Measurements from ENCODE around the gene BCL11B.
A peak's percentile ranks its signal among the peaks of the same experiment; 100 is the strongest.

BCL11B gene

DNA sequence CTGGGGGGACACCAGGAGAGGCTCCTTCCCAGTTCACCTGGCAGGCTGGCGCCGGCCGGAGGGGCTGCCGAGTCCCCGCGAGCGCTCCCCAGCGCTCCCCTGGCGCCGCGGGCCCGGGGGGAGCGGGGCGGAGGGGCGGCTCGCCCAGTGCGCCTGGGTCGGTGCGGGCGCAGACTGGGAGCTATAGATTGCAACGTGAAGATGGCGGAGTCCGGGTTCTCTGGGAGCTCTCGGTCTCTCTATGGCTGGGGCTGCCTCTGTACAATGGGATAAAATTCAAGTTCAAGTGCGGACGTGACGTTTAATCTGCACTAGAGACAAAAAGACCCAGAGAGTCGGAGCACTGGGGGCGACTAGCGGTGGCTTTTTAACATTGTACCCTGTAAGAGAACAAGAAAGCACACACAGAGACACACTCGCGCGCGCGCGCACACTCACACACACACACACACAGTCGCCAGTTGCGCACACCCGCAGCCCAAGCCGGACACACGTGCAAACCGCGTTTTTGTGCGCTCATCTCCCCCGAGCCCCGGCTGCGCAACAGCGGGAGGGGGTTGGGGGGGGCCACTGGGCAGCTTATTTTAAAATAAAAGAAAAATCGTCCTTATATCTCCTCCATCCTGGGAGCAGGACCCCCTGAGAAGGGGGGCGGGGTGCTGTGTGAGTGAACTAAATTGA, at the start of gene BCL11B:
BCL11B (minus strand) TSS at position 247 of the 681 bp plus-strand sequence. CDS start 979 bp downstream, outside the sequence.
- peak; percentile 79 to 84 for DNase-seq (ENCODE audit: low read depth in 2 of 2)

DNA sequence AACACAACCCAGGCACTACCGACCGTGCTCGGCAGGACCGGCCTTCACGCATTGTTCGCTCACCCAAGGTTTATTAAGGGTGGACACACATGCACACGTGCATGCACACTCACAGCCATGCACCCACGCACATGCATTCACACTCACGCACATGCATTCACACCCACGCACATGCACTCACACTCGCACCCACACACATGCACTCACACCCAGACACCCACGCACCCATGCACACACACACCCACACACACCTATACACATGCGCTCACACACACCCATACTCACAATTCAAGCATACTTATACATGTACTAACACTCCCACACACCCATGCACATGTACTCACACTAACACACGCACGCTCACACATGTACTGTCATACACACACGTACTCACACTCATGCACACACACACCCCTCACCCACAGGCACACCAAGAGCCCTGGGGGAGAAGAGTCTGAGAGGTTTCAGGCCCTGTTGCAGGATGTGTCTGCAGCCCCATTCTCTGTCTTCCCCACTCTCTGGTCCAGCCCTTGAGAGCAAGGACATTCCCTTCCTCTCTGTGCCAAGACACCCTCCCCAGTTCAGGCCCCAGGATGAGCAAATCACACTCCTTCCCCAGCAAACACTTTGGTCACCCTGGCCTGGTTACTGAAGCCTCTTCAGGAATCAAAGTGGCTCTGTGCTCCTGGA, 49.4 kb upstream of the BCL11B start:
- DNase-seq (ENCODE audit: low read depth in 2 of 2), result no peak

DNA sequence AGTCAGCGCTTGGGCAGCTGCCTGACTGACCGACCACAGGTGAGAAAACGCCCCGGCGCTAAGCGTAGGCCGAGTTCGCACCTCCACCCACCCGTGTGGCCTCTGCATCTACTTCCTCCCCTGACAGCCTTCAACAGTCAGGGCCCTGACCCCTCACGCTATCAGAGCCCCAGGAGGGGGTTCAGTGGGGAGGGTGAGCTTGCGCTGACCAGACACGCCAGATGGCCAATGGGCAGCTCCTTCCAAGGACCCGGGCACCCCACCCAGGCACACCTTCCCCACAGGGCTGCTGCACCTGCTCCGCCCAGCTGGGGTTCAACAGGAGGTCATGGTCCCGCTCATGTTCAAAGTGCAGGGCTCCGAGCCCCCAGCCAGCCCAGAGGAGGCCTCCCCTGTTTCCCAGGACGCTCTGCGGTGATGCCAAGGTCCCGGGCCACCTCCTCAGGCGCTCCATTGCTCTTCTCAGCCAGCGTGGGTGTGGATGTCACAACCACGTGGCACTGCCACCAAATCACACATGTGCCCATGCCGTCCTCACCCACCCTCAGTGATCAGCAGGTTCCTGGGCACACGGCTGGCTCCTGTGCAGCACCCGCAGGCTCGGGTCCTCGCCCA, 48.7 kb upstream of the BCL11B start:
- no peak for DNase-seq (ENCODE audit: low read depth in 2 of 2)

DNA sequence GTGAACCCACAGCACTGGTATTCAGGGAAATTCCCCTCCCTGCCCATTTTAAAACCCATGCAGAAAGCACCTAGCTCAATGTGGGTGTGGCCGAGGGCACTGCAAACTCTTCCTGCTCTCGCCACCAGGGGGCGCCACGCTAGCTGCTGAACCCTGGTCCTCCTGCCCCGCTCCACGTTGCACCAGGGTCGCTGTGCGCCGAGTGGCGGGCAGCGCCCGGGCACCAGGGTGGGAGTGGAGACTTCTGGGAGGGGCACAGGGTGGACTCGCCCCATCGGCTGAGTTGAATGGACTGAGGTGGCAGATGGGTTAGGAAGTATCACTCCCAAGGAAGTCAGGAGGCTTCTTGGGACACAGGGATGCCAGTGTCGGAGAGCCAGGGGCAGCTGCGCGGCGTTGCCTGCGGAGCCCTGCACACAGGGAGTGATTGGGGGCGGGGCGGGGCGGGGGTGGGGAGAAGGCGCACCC, 48.1 kb upstream of the BCL11B start:
- peak; percentile 55 to 69 for DNase-seq (ENCODE audit: low read depth in 2 of 2)

DNA sequence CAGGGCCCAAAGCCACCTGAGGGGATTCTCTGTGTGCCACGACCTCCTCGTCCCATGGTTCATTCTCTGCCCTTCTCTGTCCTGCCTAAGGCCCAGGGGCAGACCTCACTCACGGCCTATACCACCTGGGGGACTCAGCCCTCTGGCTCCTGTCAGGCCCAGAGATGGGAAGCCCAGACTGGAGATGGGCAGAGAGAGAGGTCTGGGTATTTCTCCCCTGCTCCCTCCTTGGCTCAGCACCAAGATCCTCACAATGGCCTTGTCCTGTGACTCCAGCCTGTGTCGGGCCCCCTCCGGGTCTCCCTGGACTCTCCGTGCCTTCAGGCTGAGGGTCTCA, 46.9 kb upstream of the BCL11B start:
- DNase-seq (ENCODE audit: low read depth in 2 of 2), result no peak

DNA sequence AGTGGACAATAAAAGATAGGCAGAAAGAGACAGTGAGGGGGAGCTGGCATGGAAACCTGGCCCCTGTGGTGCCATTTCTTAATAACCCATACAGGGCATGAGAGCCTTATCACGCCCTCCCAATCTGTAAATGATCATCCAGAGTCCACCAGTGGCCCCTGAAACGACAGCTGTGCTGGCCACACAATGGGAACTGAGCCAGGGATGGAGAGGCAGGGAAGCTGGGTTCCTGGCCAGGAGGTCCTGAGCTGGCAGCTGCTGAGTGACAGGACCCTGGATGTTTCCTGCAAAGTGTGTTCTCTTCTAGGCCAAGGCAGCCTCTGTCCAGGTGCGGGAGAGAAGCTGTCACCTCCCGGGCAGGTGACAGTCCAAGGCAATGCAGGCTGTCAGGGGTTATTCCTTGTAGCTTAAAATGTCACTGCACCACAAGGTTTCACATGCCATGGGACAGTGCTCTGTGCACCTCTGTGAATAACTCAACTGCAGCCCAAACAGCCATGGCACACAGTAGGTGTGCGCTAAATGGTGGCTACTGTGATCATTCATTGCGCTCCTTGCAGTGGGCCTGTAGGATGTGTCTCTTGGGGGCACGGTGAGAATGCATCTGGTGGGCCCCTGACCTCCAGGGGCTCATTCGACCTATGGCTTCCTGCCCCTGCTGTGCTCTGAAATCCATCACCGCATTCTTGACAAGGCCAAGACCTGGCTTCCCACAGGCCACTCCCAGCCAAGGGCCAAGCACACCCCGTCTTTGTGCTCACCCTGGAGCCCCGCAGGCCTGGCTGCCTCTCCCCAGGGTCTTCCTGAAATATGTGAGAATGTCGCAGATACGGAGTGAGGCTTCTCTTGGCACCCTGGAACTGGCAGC, 46.3 kb upstream of the BCL11B start:
- no peak for DNase-seq (ENCODE audit: low read depth in 2 of 2)

DNA sequence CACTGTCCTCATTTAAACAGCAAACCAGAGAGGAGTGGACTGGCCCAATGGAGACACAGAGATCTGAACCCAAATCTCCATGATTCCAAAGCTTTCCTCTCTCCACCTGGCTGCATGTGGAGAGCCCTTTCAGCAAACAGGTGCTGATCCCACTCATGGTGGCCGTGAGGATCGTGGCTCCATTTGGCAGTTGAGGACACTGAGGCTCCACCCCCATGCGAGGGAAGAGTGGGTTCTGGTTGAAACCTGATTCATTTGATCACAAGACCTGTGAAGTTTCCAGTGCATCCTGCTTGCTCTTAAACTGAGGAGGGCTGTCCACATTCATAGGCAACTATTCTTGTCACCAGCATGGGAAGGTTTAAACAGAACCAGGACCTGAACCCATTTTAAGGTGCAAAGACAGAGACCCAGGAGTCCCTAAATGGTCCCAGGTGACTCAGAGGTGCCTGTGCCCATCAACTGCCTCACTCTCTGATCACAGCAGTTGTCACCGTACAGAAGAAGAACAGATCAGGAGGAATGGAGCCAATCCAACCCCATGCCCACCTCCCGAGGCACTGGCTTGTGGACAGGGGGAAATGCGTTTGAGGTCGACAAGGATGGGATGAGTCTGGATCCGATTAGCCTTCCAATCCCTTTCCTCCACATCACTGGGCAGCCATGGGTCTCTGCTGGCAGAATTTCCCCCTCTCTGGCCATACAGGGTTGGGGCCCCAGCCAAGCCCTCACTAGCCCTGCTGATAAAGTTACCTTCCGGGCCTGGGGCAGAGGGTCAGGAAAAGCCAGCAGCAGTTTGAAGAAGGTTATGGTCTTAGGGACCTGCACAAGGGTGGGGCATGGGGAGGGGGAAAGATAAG, 45.5 kb upstream of the BCL11B start:
- no peak for DNase-seq (ENCODE audit: low read depth in 2 of 2)

DNA sequence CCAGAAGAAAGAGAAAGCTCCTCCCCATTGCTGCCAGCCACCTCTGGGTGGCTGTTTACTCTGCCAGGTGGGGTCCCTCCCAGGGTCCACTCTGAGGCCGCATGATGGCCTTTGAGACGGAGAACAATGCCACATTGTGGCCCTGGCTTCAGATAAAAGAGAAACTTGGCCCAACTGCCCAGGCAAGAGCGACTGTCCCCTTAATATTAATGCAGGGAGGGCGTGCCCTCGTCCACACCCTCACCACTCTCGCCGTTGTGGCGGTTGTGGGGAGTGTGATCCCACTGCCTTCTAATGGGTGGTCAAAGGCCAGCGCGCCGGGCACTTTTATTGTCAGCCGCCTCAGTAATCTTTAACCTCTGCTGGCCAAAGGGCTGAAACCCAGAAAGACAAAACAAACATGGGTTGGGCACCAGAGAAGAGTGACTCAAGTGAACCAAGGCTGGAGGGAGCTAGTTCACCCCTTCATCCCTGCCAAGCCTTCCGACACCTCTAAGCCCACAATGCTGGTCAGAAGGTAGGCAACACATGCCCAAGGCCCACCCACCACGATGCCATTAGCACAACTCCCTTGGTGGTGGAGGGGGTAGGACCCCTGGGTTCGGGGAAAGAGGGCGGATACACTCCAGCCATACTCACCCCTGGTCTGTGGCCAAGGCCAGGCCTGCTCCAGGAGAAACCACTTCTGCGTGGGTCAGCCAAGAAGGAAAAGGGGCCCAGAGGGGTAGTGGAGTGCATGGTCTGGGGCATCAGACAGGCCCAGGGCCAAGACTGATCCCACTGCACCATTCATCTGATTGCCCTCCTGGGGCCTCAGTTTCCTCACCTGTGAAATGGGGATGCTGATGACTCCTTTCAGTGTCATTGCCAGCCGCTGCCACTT, 44.5 kb upstream of the BCL11B start:
- no peak for DNase-seq (ENCODE audit: low read depth in 2 of 2)

DNA sequence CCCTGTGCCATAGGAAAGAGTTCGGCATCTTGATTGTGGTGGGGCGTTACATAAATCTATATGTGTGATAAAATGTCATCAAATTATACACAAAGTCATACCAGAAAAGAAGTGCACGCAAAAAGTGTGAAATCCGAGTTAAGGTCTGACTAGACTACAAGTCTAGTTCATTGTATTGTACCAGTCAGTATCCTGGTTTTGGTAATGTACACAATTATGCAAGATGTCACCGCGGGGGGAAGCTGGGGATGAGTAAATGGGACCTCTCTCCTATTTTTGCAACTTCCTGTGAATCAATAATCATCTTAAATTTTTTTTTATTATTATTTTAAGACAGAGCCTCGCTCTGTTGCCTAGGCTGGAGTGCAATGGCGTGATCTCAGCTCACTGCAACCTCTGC, 43.2 kb upstream of the BCL11B start:
- no peak for DNase-seq (ENCODE audit: low read depth in 2 of 2)

DNA sequence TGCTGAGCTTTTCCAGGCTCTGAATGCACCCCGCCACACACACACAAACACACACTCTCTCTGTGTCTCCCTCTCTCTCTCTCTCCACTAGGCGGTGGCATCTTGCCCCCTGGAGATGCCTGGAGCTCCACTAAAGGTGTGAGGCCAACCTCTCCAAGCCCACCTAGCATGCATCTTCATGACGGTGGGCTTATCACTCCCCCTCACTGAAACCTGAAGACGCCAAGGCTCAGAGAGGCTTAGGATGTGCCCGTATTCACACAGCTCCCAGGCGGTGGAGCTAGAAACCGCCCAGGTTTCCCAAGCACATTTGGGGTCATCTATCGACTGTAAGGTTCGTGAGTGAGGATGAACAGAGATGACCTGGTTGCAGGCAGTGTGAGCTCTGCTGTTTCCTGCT, 42.6 kb upstream of the BCL11B start:
- DNase-seq (ENCODE audit: low read depth in 2 of 2), result no peak

DNA sequence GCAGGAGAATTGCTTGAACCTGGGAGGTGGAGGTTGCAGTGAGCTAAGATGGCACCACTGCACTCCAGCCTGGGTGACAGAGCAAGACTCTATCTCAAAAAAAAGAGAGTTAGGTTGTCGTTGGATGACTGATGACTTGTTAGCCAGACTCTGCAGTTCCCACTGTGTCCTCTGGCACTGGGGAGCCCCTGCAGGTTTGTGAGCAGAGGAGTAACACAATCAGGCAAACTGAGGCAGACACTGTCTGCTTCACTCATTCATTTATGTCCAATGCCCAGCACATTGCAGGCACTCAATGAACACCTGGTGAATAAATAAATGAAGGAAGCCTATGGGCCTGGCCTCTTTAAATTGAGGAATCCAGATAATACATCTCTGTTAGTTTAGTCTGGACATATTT, 41.2 kb upstream of the BCL11B start:
- no peak for DNase-seq (ENCODE audit: low read depth in 2 of 2)

DNA sequence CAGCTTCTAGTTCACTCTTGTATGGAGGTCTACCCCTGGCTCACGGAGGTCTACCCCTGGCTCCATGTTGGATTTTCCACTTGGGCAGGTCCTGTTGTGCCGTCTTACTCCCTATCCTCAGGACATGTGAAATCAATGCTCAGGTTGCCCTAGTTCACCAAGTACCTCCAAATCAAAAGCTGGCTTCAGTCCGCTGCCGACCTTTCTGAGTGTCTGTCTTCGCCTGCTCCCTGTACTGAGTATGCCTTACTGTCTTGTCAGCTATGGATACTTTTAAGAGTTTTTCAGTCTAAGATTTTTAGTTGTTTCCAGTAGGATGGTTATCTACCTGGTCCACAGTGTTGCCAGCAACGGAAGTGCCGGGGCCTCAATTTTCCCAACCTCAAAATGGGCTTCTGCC, 40.1 kb upstream of the BCL11B start:
- DNase-seq (ENCODE audit: low read depth in 2 of 2), result no peak

DNA sequence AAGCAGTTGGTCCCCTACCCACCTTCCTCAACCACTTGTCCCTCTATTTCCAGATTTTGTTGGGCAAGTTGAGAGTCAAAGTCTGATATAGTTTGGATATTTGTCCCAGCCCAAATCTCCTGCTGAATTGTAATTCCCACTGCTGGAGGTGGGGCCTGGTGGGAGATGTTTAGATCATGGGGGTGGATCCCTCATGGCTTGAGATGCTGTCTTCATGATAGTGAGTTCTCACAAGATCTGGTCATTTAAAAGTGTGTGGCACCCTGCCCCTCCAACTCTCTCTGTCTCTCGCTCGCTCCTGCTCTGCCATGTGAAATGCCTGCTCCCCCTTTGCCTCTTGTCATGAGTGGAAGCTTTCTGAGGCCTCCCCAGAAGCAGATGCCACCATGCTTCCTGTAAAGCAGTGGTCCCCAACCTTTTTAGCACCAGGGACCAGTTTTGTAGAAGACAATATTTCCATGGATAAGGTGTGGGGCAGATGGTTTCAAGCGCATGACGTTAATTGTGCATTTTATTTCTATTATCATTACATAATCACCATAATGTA, 37.3 kb upstream of the BCL11B start:
- no peak for DNase-seq (ENCODE audit: low read depth in 2 of 2)

DNA sequence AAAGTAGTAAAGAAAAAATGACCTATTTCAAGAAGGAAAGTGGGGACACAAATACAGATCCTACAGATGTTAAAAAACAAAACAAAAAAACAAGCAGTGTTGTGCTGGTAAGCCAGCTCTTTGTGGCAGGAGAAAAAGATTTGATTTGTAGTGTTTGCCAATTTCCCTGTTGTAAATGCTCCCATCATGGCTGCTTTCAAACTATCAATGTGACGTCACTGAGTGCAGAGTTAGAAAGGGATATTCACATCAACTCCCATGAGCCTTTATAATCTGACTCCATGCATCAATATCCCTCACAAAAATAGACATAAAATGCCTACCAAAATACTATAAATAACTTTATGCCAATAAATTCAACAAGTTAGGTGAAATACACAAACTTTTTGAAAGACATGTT, 32.2 kb upstream of the BCL11B start:
- no peak for DNase-seq (ENCODE audit: low read depth in 2 of 2)

DNA sequence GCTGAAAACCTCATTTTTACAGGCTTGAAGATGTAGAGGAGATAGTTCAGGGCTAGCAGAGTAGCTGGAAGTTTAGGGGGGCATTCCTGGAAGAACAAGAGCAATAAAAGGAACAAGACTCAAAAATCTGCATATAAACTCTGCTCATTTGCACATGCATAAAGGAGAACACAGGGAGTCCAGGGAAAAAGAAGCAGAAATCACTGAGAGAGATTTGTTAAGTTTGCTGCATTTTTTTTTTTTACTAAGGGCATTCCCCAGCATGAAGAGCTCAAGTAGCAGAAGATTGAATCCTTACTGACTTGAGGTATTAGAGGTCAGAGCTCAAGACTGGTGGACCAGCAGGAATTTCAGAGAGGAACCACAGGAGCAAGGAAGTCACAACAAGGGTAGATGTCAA, 28.2 kb upstream of the BCL11B start:
- no peak for DNase-seq (ENCODE audit: low read depth in 2 of 2)

DNA sequence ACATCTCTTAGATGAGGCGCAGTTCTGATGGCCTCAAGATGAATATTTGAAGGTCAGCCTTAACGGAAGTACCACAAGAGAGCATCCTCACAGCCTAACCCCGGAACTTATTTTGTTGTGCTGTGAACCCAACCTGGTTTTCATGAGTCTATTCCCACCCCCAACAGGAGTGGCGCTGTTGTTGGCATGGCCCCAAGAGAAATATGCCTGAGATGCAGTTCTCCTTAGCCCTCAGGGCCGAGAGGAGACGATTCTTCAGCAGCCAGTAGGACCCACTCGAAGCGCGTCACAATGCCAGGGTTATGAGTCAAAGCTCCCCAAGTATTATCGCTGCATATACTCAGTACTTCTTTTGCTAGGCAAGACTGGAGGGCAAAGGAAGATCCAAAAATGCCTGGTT, 24.5 kb upstream of the BCL11B start:
- DNase-seq (ENCODE audit: low read depth in 2 of 2), result no peak

DNA sequence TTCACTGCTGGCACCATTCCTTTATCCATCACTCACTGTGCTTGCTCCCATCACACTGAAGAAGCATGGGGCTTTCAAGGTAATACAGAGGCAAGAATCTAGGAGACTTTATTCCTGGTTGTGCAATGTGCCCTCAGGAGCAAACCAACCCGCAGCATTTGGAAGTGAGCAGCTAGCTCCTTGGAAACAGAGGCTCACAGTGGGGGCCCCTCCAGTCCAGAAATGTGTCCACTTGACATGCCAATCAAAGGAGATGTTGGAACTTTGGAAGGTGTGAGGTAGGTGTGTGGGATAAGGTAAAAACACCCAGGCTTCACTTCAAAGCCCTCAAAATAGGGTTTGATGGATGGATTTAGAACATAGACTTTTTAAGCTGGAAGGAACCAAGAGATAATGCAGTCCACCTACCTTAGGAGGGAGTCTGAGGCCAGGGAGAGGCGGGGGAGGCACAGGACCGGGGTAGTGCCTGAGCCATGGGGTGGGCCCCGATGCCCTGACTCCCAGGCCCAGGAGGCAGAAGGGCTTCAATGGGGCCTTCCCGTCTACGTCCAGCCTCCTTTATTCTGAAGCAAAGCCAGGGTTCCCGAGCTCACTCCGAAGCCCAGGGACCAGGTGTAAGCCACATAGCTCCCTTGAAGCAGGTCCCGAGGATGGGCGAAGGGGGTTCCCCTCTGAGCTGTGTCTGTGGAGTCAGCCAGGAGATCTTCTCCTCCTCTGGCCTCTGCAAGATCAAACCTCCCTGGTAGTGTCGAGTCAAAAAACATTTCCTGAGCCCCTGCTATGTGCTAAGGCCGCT, 17.6 kb upstream of the BCL11B start:
- no peak for DNase-seq (ENCODE audit: low read depth in 2 of 2)

DNA sequence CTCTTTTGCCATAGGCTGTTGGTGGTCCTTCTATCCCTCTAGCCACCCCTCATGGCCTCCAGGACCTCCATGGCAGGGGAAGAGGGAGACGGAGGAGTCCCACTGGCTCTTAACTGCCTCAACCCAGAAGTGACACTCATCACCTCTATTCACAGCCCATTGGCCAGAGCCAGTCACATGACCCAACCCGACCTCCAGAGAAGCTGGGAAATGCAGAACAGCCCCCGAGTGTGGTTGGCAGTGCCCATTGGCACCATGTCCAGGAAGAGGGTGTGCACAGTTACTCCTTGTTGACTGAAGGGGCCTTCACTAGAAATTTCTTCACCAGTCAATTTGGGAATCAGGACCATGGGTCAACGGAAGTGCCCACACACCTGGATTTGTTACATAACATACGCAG, 17.0 kb upstream of the BCL11B start:
- no peak for DNase-seq (ENCODE audit: low read depth in 2 of 2)

DNA sequence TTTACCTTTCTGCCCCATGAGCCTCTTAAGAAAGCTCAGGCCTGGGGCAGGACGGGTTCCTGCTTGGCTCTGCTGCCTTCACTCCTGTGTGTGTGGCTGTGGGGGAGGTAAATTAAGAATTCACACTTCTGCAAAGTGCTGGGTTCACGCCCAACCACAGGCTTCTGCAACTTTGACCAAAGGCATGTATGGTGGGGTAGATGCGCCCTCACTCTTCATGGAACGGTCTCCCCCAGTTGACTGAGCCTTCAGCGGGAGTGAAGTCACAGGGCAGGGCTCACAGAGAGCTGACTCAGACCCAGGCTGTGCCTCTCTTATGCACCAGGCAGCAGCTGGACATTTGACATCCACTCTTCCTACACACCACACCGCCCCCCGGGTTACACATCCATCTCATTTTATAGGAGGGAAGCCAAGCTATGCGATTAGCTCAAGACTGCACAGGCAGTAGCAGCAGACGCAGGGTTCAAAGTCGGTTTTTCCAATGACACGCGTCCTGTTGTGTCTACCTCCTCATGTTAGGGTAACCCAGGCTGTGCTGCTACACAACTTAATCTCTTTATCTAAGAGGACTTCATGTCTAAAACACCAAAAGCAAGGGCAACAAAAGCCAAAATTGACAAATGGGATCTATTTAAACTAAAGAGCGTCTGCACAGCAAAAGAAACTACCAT, 15.4 kb upstream of the BCL11B start:
- no peak for DNase-seq (ENCODE audit: low read depth in 2 of 2)

All from stimulated activated CD4-positive, alpha-beta T cell treated with anti-CD3 and anti-CD28 coated beads, Interleukin-1b, Interleukin-23, amount 100 ng/mL, for 4 hours (primary cell).